H1 (cell line): Measurements from ENCODE around the gene CDC27. TPM values are rescaled to one million over a fixed set of nuclear protein-coding genes. Genes with fewer than 3 reads are reported as not detected.

Experiments used
- CTCF ChIA-PET: fragments of 300-600 bp; sonication (Branson Sonifier 250); formaldehyde crosslinking; loops from one replicate; lab custom pipeline; 2021; ENCODE audit not compliant: partially characterized antibody; lab: Charles Lee
- POLR2A ChIA-PET: fragments of 300-600 bp; sonication (Branson Sonifier 250); formaldehyde crosslinking; loops from one replicate; lab custom pipeline; 2021; ENCODE audit warnings: inconsistent platforms; ENCODE audit not compliant: partially characterized antibody; lab: Charles Lee
- DNase-seq, 2 experiments: peaks; one replicate each; pipeline versions ENCODE4 v3.0.0 to v3.0.0-alpha.2; 2010 to 2022; ENCODE audit warnings: low spot score in 2 of 2, low read depth in 1 of 2, mixed read lengths in 1 of 2
- FAIRE-seq: peaks from 2 replicates; lab custom pipeline; 2011; peaks lifted over from hg19 to GRCh38; lab: Jason Lieb, UNC
- H2AFZ ChIP-seq: 2 replicates; pipeline ENCODE4 v1.8.1; 2012; ENCODE audit warnings: low read length, inconsistent platforms
- H2AK5ac ChIP-seq: 2 replicates; pipeline ENCODE4 v1.6.1; 2013; ENCODE audit warnings: low read depth, low read length
- H2BK120ac ChIP-seq: replicated peaks from 2 replicates; pipeline ENCODE3; 2013; ENCODE audit warnings: low read depth, low read length, inconsistent platforms
- H2BK12ac ChIP-seq: 2 replicates; pipeline ENCODE4 v1.6.1; 2013; ENCODE audit warnings: low read depth, low read length
- H2BK15ac ChIP-seq: 2 replicates; pipeline ENCODE4 v1.6.1; 2013; ENCODE audit warnings: low read length
- H2BK20ac ChIP-seq: 2 replicates; pipeline ENCODE4 v1.6.1; 2013; ENCODE audit warnings: low read length
- H2BK5ac ChIP-seq: 2 replicates; pipeline ENCODE4 v1.6.1; 2013; ENCODE audit warnings: low read depth, low read length
- H3K14ac ChIP-seq: 2 replicates; pipeline ENCODE4 v1.6.1; 2013; ENCODE audit warnings: inconsistent platforms; ENCODE audit not compliant: insufficient read length
- H3K18ac ChIP-seq: 2 replicates; pipeline ENCODE4 v1.6.1; 2013; ENCODE audit warnings: low read length; ENCODE audit errors: extremely low read depth
- H3K23ac ChIP-seq: 2 replicates; pipeline ENCODE4 v1.6.1; 2013; ENCODE audit warnings: inconsistent platforms; ENCODE audit not compliant: insufficient read length
- H3K23me2 ChIP-seq: 2 replicates; pipeline ENCODE4 v1.6.1; 2013; ENCODE audit warnings: low read depth, low read length
- H3K27ac ChIP-seq: 2 replicates; pipeline ENCODE4 v1.6.1; 2011; ENCODE audit warnings: low read depth, low read length, inconsistent platforms
- H3K27me3 ChIP-seq, 4 experiments: replicated peaks in 1 of 4; 1 replicate in 1 of 4; 2 replicates in 3 of 4; pipeline versions ENCODE4 v1.6.1 to v1.8.1; 2011 to 2013; ENCODE audit warnings: low read length in 3 of 4, mild to moderate bottlenecking in 3 of 4, inconsistent platforms in 2 of 4, mixed read lengths in 2 of 4, moderate library complexity in 1 of 4; ENCODE audit not compliant: control insufficient read depth in 3 of 4, insufficient read depth in 3 of 4; ENCODE audit errors: extremely low read depth in 1 of 4
- H3K36me3 ChIP-seq, 4 experiments: 2 replicates each; pipeline versions ENCODE4 v1.6.1 to v1.8.1; 2011 to 2013; ENCODE audit warnings: mild to moderate bottlenecking in 4 of 4, low read length in 3 of 4, moderate library complexity in 2 of 4, control low read depth in 1 of 4, inconsistent platforms in 1 of 4; ENCODE audit not compliant: insufficient read depth in 4 of 4, control insufficient read depth in 2 of 4
- H3K4ac ChIP-seq: replicated peaks from 2 replicates; pipeline ENCODE3; 2013; ENCODE audit warnings: low read length, low read depth, mixed read lengths, inconsistent platforms; ENCODE audit not compliant: insufficient read length
- H3K4me1 ChIP-seq, 4 experiments: replicated peaks in 1 of 4; 1 replicate in 1 of 4; 2 replicates in 3 of 4; pipeline versions ENCODE4 v1.6.1 to v1.8.1; 2011 to 2013; ENCODE audit warnings: low read length in 3 of 4, inconsistent platforms in 2 of 4, mixed read lengths in 1 of 4; ENCODE audit not compliant: insufficient read depth in 4 of 4, control insufficient read depth in 3 of 4
- H3K4me2 ChIP-seq, 2 experiments: 2 replicates each; pipeline versions ENCODE4 v1.6.1 to v1.8.1; 2011 to 2013; ENCODE audit warnings: low read depth in 2 of 2, low read length in 2 of 2, control low read depth in 1 of 2, inconsistent platforms in 1 of 2, mild to moderate bottlenecking in 1 of 2; ENCODE audit not compliant: insufficient read depth in 1 of 2
- H3K4me3 ChIP-seq, 4 experiments: fragments of 200-600, 300-600 bp in 1 of 4; sonication (generic), shearing (Covaris generic), sonication (Bioruptor Twin) in 1 of 4; 2 replicates each; pipeline versions ENCODE4 v1.5.1 to v1.8.1; 2011 to 2016; ENCODE audit warnings: low read length in 4 of 4, low read depth in 3 of 4, control low read depth in 2 of 4, inconsistent platforms in 2 of 4, mild to moderate bottlenecking in 2 of 4, mixed read lengths in 1 of 4, moderate library complexity in 1 of 4; ENCODE audit not compliant: insufficient read depth in 2 of 4; ENCODE audit errors: extremely low read depth in 1 of 4
- H3K56ac ChIP-seq: replicated peaks from 2 replicates; pipeline ENCODE3; 2013; ENCODE audit warnings: low read depth, mild to moderate bottlenecking, mixed read lengths, low read length, inconsistent platforms; ENCODE audit not compliant: insufficient read length
- H3K79me1 ChIP-seq: 2 replicates; pipeline ENCODE4 v1.6.1; 2013; ENCODE audit warnings: low read depth, low read length, control low read depth
- H3K79me2 ChIP-seq, 2 experiments: 2 replicates each; pipeline versions ENCODE4 v1.6.1 to v1.8.1; 2012 to 2013; ENCODE audit warnings: low read length in 2 of 2, mild to moderate bottlenecking in 2 of 2, inconsistent platforms in 1 of 2; ENCODE audit not compliant: insufficient read depth in 2 of 2, control insufficient read depth in 1 of 2
- H3K9ac ChIP-seq, 4 experiments: replicated peaks in 1 of 4; 1 replicate in 1 of 4; 2 replicates in 3 of 4; pipeline versions ENCODE4 v1.6.1 to v1.8.1; 2011 to 2013; ENCODE audit warnings: low read depth in 3 of 4, low read length in 3 of 4, control low read depth in 2 of 4, mild to moderate bottlenecking in 2 of 4, moderate library complexity in 2 of 4, inconsistent platforms in 1 of 4; ENCODE audit errors: extremely low read depth in 1 of 4
- H3K9me3 ChIP-seq, 2 experiments: 2 replicates each; pipeline versions ENCODE4 v1.6.1 to v1.8.1; 2012 to 2013; ENCODE audit warnings: mild to moderate bottlenecking in 2 of 2, moderate library complexity in 2 of 2, control low read depth in 1 of 2, inconsistent platforms in 1 of 2, low read depth in 1 of 2, low read length in 1 of 2, mixed read lengths in 1 of 2; ENCODE audit not compliant: insufficient read depth in 2 of 2
- H4K20me1 ChIP-seq, 2 experiments: replicated peaks in 1 of 2; 2 replicates each; pipeline versions ENCODE3 to v1.8.1; 2011 to 2013; ENCODE audit warnings: inconsistent platforms in 2 of 2, low read length in 2 of 2, mild to moderate bottlenecking in 1 of 2; ENCODE audit not compliant: insufficient read depth in 2 of 2, control insufficient read depth in 1 of 2
- H4K5ac ChIP-seq: 2 replicates; pipeline ENCODE4 v1.6.1; 2013; ENCODE audit warnings: low read length, low read depth, mixed read lengths, inconsistent platforms; ENCODE audit not compliant: insufficient read length
- H4K8ac ChIP-seq: 2 replicates; pipeline ENCODE4 v1.8.0; 2013; ENCODE audit warnings: mild to moderate bottlenecking, moderate library complexity, low read length, inconsistent platforms; ENCODE audit not compliant: insufficient read depth; ENCODE audit errors: extremely low read depth
- H4K91ac ChIP-seq: replicated peaks from 2 replicates; pipeline ENCODE3; 2013; ENCODE audit warnings: low read length, mixed read lengths, inconsistent platforms; ENCODE audit not compliant: insufficient read length
- BCL11A ChIP-seq, 2 experiments: IDR thresholded peaks; one replicate each; pipeline ENCODE4 v1.6.1; 2011; ENCODE audit warnings: low read depth in 2 of 2, low read length in 2 of 2, mild to moderate bottlenecking in 2 of 2
- GABPA ChIP-seq: IDR thresholded peaks from 2 replicates; pipeline ENCODE4 v1.6.1; 2011; ENCODE audit warnings: mild to moderate bottlenecking, low read length, moderate library complexity, borderline replicate concordance; ENCODE audit not compliant: insufficient read depth
- NANOG ChIP-seq: IDR thresholded peaks from 2 replicates; pipeline ENCODE4 v1.6.1; 2011; ENCODE audit warnings: low read length, low read depth, mild to moderate bottlenecking, inconsistent platforms; ENCODE audit not compliant: insufficient read depth, poor library complexity, severe bottlenecking
- RAD21 ChIP-seq, 2 experiments: IDR thresholded peaks in 1 of 2; conservative IDR thresholded peaks in 1 of 2; 2 replicates each; pipeline ENCODE4 v1.6.1; 2011; ENCODE audit warnings: low read depth in 2 of 2, low read length in 2 of 2, improper control_type of control experiment in 1 of 2, inconsistent platforms in 1 of 2, mild to moderate bottlenecking in 1 of 2, moderate library complexity in 1 of 2
- SIRT6 ChIP-seq: IDR thresholded peaks from one replicate; pipeline ENCODE4 v1.7.1; 2012; ENCODE audit warnings: low read length, inconsistent platforms
- SP4 ChIP-seq: IDR thresholded peaks from 2 replicates; pipeline ENCODE4 v1.6.1; 2012; ENCODE audit warnings: low read length, inconsistent platforms
- SRF ChIP-seq: IDR thresholded peaks from 2 replicates; pipeline ENCODE4 v1.6.1; 2011; ENCODE audit warnings: mild to moderate bottlenecking, low read depth, low read length, moderate library complexity
- ZNF274 ChIP-seq: IDR thresholded peaks from 2 replicates; pipeline ENCODE4 v1.7.0; 2012; ENCODE audit warnings: low read length, borderline replicate concordance; ENCODE audit errors: extremely low read depth
- WGBS, 2 experiments: shearing (Covaris generic) in 1 of 2; methylation state at CpG; one replicate each; pipeline versions ENCODE4 v1.1.6 to v1.1.7; 2013 to 2015; ENCODE audit warnings: low lambda C conversion rate in 2 of 2, mixed read lengths in 2 of 2, inconsistent platforms in 1 of 2, low coverage in 1 of 2, missing lambda C conversion rate in 1 of 2; ENCODE audit not compliant: insufficient replicate concordance in 2 of 2, insufficient coverage in 1 of 2, insufficient read length in 1 of 2; ENCODE audit errors: extremely low coverage in 1 of 2, missing lambda C conversion rate in 1 of 2; 5-methylcytosine and 5-hydroxymethylcytosine counted together
- polyA plus RNA-seq, 7 experiments: library from polyadenylated mRNA; depleted of rRNA in 3 of 7; stranded (reverse) in 5 of 7; unstranded in 2 of 7; fragments of >200 nt in 5 of 7; fragments of 200-250 nt in 2 of 7; gene quantifications; 1 replicate in 5 of 7; 2 replicates in 1 of 7; 4 replicates in 1 of 7; pipeline versions ENCODE4 v1.2.1 to v1.2.3, GENCODE V29; 2011 to 2013; ENCODE audit warnings: missing spikeins in 2 of 7, mixed read lengths in 2 of 7
- total RNA-seq: library from RNA; stranded (reverse); fragmentation: NEBNext Ultra II Directional; extraction: Animal tissue kit (Norgen Biotek cat#: 25700); gene quantifications from 2 replicates; pipeline ENCODE4 v1.2.1, GENCODE V29; 2021
- TF ChIP-seq, protein P1 (sequence below), 3 experiments: IDR thresholded peaks; 1 replicate in 2 of 3; 2 replicates in 1 of 3; pipeline versions ENCODE4 v1.5.1 to v1.6.1; 2011; ENCODE audit warnings: low read length in 3 of 3, mild to moderate bottlenecking in 3 of 3, inconsistent platforms in 2 of 3, low read depth in 1 of 3, moderate library complexity in 1 of 3; ENCODE audit not compliant: insufficient read depth in 1 of 3; ENCODE audit errors: control extremely low read depth in 1 of 3
- TF ChIP-seq, protein P2 (sequence below): IDR thresholded peaks from 2 replicates; pipeline ENCODE4 v1.6.1; 2012; ENCODE audit warnings: inconsistent platforms

CDC27 gene
- total and polyA plus RNA-seq, 2 of the 8 experiments (the other 6 are each of a cell fraction or from before 2014, with no cell fraction given) = 41.9 to 87.5 TPM

DNA sequence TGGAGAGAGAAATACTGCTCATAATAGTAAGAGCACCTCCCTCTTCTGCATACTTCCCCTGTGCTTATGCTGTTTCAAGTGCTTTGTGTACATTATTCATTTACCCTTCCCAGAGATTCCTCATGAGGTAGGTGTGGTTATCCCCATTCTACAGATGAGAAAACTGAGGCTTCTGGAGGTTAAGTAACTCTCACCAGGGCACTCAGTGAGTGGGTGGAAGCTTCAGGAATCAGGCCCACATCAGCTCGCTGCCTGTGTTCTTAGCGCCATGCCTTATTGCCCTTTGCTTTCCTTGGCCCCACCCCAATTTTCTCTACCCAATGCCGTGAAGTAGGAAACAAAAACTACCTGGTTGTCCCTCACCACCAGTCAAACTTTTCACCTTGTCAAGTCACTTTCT is 46.4 kb upstream of the CDC27 start:
- H3K27ac ChIP-seq = no peak overlapping the region
- H2AFZ ChIP-seq = no peak overlapping the region
- H2BK12ac ChIP-seq = no peak overlapping the region
- no peak for DNase-seq
- no peaks in the 10 kb centered on the region for H4K20me1 ChIP-seq
- H3K14ac ChIP-seq = no peak overlapping the region
- no peaks in the 10 kb centered on the region for H3K79me1 ChIP-seq
- 83% methylated on average over 2 of the region's 3 CpGs; no CpG with 5 or more reads in 1 of the 2 experiments for WGBS, 2 experiments
- no peak overlapping the region for H3K4me2 ChIP-seq
- no peaks in the 10 kb centered on the region for H3K9me3 ChIP-seq
- FAIRE-seq = no peak
- H3K27me3 ChIP-seq = 0 out of 7 replicates have a peak, but pooled peaks cover 0 to 1% (median 0%) of the 10 kb centered on the region in 4 experiments
- no peak overlapping the region for H3K18ac ChIP-seq
- CTCF ChIA-PET = interaction anchor here (1.0 to 6.6 kb wide), 2 partner anchors 25 to 78 kb away, joined by 3 to 39 read pairs; no protein-coding TSS in a partner anchor
- H3K4me3 ChIP-seq = no peak overlapping the region
- H2BK5ac ChIP-seq = no peak overlapping the region
- H3K23ac ChIP-seq = no peak overlapping the region
- H3K9ac ChIP-seq = no peak overlapping the region
- H2BK20ac ChIP-seq = no peak overlapping the region
- POLR2A ChIA-PET = no interaction called here
- no peaks in the 10 kb centered on the region for H3K4me1 ChIP-seq
- H2BK15ac ChIP-seq = no peak overlapping the region
- H4K8ac ChIP-seq = no peak overlapping the region
- no peak overlapping the region for H2BK120ac ChIP-seq
- H4K5ac ChIP-seq = no peak overlapping the region
- H3K36me3 ChIP-seq = no peaks in the 10 kb centered on the region
- H4K91ac ChIP-seq = no peak overlapping the region
- H3K23me2 ChIP-seq = no peaks in the 10 kb centered on the region
- no peaks in the 10 kb centered on the region for H3K79me2 ChIP-seq
- no peak overlapping the region for H2AK5ac ChIP-seq
- no peak overlapping the region for H3K4ac ChIP-seq
- H3K56ac ChIP-seq = no peak overlapping the region
- TF ChIP-seq SRF (no peak), SP4 (no peak), NANOG (no peak), GABPA (no peak), SIRT6 (no peak), RAD21 (IDR thresholded peaks at IDR 0.05 in 1 of 2, conservative IDR thresholded peaks at IDR 0.05 in 1 of 2; ENCODE audit: low read depth in 2 of 2, low read length in 2 of 2) (no peak), BCL11A (IDR thresholded peaks at IDR 0.05; ENCODE audit: low read depth in 2 of 2, low read length in 2 of 2) (no peak), ZNF274 (no peak)
- TF ChIP-seq, protein P1, sequence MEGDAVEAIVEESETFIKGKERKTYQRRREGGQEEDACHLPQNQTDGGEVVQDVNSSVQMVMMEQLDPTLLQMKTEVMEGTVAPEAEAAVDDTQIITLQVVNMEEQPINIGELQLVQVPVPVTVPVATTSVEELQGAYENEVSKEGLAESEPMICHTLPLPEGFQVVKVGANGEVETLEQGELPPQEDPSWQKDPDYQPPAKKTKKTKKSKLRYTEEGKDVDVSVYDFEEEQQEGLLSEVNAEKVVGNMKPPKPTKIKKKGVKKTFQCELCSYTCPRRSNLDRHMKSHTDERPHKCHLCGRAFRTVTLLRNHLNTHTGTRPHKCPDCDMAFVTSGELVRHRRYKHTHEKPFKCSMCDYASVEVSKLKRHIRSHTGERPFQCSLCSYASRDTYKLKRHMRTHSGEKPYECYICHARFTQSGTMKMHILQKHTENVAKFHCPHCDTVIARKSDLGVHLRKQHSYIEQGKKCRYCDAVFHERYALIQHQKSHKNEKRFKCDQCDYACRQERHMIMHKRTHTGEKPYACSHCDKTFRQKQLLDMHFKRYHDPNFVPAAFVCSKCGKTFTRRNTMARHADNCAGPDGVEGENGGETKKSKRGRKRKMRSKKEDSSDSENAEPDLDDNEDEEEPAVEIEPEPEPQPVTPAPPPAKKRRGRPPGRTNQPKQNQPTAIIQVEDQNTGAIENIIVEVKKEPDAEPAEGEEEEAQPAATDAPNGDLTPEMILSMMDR (IDR thresholded peaks at IDR 0.05; ENCODE audit: control extremely low read depth in 1 of 3, insufficient read depth in 1 of 3, low read depth in 1 of 3, low read length in 3 of 3) = no peak
- TF ChIP-seq, protein P2, sequence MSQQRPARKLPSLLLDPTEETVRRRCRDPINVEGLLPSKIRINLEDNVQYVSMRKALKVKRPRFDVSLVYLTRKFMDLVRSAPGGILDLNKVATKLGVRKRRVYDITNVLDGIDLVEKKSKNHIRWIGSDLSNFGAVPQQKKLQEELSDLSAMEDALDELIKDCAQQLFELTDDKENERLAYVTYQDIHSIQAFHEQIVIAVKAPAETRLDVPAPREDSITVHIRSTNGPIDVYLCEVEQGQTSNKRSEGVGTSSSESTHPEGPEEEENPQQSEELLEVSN = no peak
